Astrocyte of the cerebellum (primary cell): ENCODE measurements around the gene MRM2.

Experiments
- DNase-seq: peaks from one replicate; pipeline ENCODE4 v3.0.0-alpha.2; 2011; ENCODE audit warnings: low read depth
- H3K4me3 ChIP-seq: 2 replicates; pipeline ENCODE4 v1.5.1; 2011; ENCODE audit warnings: mild to moderate bottlenecking, low read depth, low read length, moderate library complexity
- CTCF ChIP-seq: IDR thresholded peaks from 2 replicates; pipeline ENCODE4 v1.5.1; 2012; ENCODE audit warnings: low read length, low read depth, moderate library complexity, mild to moderate bottlenecking; ENCODE audit errors: missing control alignments
- in situ Hi-C: cut with HindIII; loops from 2 replicates; pipeline ENCODE4 v1.10.0; 2017; ENCODE audit warnings: low sequenced_read_pairs

The MRM2 gene

GRCh38 chr7:2230882-2231281 is 11.1 kb downstream of the MRM2 start:
- H3K4me3 ChIP-seq: no peak overlapping the region
- DNase-seq: no peak
- in situ Hi-C loops: no loop called here
- TF ChIP-seq CTCF: no peak

GRCh38 chr7:2230226-2230625 is 11.8 kb downstream of the MRM2 start:
- H3K4me3 ChIP-seq: no peak overlapping the region
- in situ Hi-C loops: no loop called here
- DNase-seq: no peak
- no peak for TF ChIP-seq CTCF

GRCh38 chr7:2229467-2229866 is 12.5 kb downstream of the MRM2 start:
- no peak for DNase-seq
- no peak for TF ChIP-seq CTCF
- in situ Hi-C loops: no loop called here

GRCh38 chr7:2228921-2229320 is 13.1 kb downstream of the MRM2 start:
- no peak for DNase-seq
- H3K4me3 ChIP-seq: no peak overlapping the region
- in situ Hi-C loops: no loop called here
- TF ChIP-seq CTCF: no peak

More at GRCh38 chr7:2229467-2229866, 12.5 kb downstream of the MRM2 start:
- H3K4me3 ChIP-seq: no peak overlapping the region

DNA sequence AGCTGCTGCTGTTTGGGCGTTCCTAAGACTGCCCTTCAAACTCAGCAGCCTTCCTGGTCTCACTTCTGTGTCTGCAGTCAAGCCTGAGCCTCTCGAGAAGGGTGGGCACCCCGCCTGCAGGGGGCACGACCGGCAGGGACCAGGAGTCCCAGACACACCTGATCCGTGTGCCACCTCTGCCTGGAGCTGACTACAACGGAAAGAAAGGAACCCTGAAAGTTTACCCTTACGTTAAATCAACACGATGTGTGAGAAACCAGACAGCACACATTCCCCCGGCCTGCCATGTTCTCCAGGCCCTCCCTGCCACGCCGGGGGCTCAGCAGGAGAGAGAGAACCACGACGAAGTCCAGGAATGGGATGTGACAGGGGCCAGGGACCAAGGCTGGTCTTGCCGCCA is 14.3 kb downstream of the MRM2 start:
- no peak for DNase-seq
- TF ChIP-seq CTCF: no peak
- in situ Hi-C loops: no loop called here
- H3K4me3 ChIP-seq: no peak overlapping the region

DNA sequence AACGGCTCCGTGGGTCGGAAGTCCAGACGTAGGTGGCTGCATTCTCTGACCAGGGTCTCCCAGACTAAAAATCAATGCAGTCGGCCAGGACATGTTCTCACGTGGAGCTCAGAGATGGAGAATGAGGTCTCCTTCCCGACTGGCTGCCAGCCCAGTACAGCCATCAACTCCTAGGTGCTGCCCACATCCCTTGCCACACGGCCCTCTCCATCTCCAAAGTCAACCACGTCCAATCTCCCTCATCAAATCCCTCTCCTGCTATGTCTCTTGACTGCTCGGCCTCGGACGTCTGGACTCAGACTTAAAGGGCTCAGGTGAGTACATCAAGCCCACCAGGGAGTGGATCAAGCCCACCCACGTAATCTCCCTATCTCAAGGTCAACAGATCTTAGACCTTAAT is 16.2 kb downstream of the MRM2 start:
- DNase-seq: no peak
- no peak overlapping the region for H3K4me3 ChIP-seq
- no peak for TF ChIP-seq CTCF
- in situ Hi-C loops: no loop called here

DNA sequence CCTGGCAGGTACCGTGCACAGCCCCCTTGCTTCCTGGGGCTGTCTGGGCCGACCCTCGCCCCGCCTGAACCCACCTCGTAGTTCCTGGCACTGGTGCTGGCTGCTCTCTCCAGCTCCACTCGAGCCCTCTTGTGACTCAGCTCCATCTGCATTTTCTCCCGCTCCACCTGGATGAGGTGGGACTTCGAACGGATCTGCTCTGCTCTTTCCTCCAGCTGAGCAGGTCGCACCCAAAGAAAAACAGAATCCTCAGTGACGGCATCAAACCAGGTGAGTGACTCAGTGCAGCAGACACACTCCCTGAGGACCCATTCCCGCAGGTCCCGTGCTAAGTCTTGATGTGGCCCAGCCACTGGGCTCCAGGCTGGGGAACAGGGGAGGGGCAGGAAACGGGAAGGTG is 16.7 kb downstream of the MRM2 start:
- H3K4me3 ChIP-seq: no peak overlapping the region
- in situ Hi-C loops: no loop called here

More for the DNA sequence above, 16.7 kb downstream of the MRM2 start:
- no peak for DNase-seq
- TF ChIP-seq CTCF: no peak
